ACC112 (cell line): ENCODE results near the gene TCEA2.

Experiments used
- H2AFZ ChIP-seq: fragments of 200-600 bp; sonication (generic); one replicate; pipeline ENCODE4 v1.6.0; 2017; ENCODE audit warnings: antibody characterized with exemption, low read length; ENCODE audit not compliant: unreplicated experiment
- H3K27ac ChIP-seq: fragments of 200-600 bp; sonication (generic); 2 replicates; pipeline ENCODE4 v1.5.1; 2014; ENCODE audit warnings: low read depth, mild to moderate bottlenecking, antibody characterized with exemption, low read length, moderate library complexity
- H3K27me3 ChIP-seq: fragments of 200-600 bp; sonication (generic); 2 replicates; pipeline ENCODE4 v1.6.1; 2014; ENCODE audit warnings: mild to moderate bottlenecking, antibody characterized with exemption, low read length, moderate library complexity, mixed read lengths; ENCODE audit not compliant: insufficient read depth
- H3K36me3 ChIP-seq: fragments of 200-600 bp; sonication (generic); 2 replicates; pipeline ENCODE4 v1.6.1; 2016; ENCODE audit warnings: mild to moderate bottlenecking, antibody characterized with exemption, low read length, moderate library complexity, mixed read lengths; ENCODE audit not compliant: insufficient read depth
- H3K4me1 ChIP-seq: fragments of 200-600 bp; sonication (generic); one replicate; pipeline ENCODE4 v1.6.1; 2016; ENCODE audit warnings: low read length, mixed read lengths; ENCODE audit not compliant: insufficient read depth, unreplicated experiment, control insufficient read depth
- H3K4me3 ChIP-seq: fragments of 200-600 bp; sonication (generic); 2 replicates; pipeline ENCODE4 v1.5.1; 2014; ENCODE audit warnings: mild to moderate bottlenecking, low read depth, low read length
- H3K79me2 ChIP-seq: fragments of 200-600 bp; sonication (generic); one replicate; pipeline ENCODE4 v1.6.0; 2016; ENCODE audit warnings: low read length; ENCODE audit not compliant: control insufficient read depth, unreplicated experiment, insufficient read depth

The TCEA2 gene

GRCh38 chr20:64074963-64075362, 12.0 kb downstream of the TCEA2 start:
- Histone ChIP-seq H2AFZ (no peak overlapping the region), H3K79me2 (peaks cover 5% of the 10 kb centered on the region), H3K36me3 (no peaks in the 10 kb centered on the region), H3K4me3 (no peak overlapping the region), H3K27me3 (no peaks in the 10 kb centered on the region), H3K27ac (no peak overlapping the region), H3K4me1 (peaks cover 13% of the 10 kb centered on the region)

- no peak overlapping the region for H3K27ac ChIP-seq
- H3K4me3 ChIP-seq, result no peak overlapping the region
These were observed 12.6 kb downstream of the TCEA2 start for GRCh38 chr20:64075556-64075955.

GRCh38 chr20:64076061-64076997, 13.3 kb downstream of the TCEA2 start:
- H3K4me1 ChIP-seq, result peaks cover 19% of the 10 kb centered on the region
- no peak overlapping the region for H3K27ac ChIP-seq
- peaks cover 5% of the 10 kb centered on the region for H3K79me2 ChIP-seq
- H3K4me3 ChIP-seq, result no peak overlapping the region
- H3K27me3 ChIP-seq, result no peaks in the 10 kb centered on the region
- H2AFZ ChIP-seq, result no peak overlapping the region
- H3K36me3 ChIP-seq, result no peaks in the 10 kb centered on the region

More at GRCh38 chr20:64075556-64075955, 12.6 kb downstream of the TCEA2 start:
- H3K79me2 ChIP-seq, result peaks cover 5% of the 10 kb centered on the region
- H2AFZ ChIP-seq, result no peak overlapping the region
- no peaks in the 10 kb centered on the region for H3K36me3 ChIP-seq
- peaks cover 18% of the 10 kb centered on the region for H3K4me1 ChIP-seq
- H3K27me3 ChIP-seq, result no peaks in the 10 kb centered on the region

GRCh38 chr20:64077094-64077493, 14.1 kb downstream of the TCEA2 start:
- Histone ChIP-seq H3K79me2 (peaks cover 5% of the 10 kb centered on the region), H2AFZ (no peak overlapping the region), H3K4me3 (no peak overlapping the region), H3K4me1 (peaks cover 19% of the 10 kb centered on the region), H3K27ac (no peak overlapping the region), H3K36me3 (no peaks in the 10 kb centered on the region), H3K27me3 (no peaks in the 10 kb centered on the region)

GRCh38 chr20:64077541-64077875, 14.5 kb downstream of the TCEA2 start:
- Histone ChIP-seq H3K36me3 (no peaks in the 10 kb centered on the region), H3K4me3 (no peak overlapping the region), H3K27me3 (no peaks in the 10 kb centered on the region), H3K4me1 (peaks cover 19% of the 10 kb centered on the region), H3K27ac (no peak overlapping the region), H3K79me2 (peaks cover 5% of the 10 kb centered on the region), H2AFZ (no peak overlapping the region)

GRCh38 chr20:64077876-64078551, 15.0 kb downstream of the TCEA2 start:
- Histone ChIP-seq H3K36me3 (no peaks in the 10 kb centered on the region), H3K79me2 (peaks cover 5% of the 10 kb centered on the region), H3K4me1 (peaks cover 21% of the 10 kb centered on the region), H3K27me3 (no peaks in the 10 kb centered on the region), H3K27ac (no peak overlapping the region), H3K4me3 (peak overlapping the region; percentile 98), H2AFZ (no peak overlapping the region)

GRCh38 chr20:64078934-64079272, 15.9 kb downstream of the TCEA2 start:
- no peaks in the 10 kb centered on the region for H3K36me3 ChIP-seq
- H3K4me1 ChIP-seq, result peaks cover 23% of the 10 kb centered on the region
- peak overlapping the region; percentile 98 for H3K4me3 ChIP-seq
- peak overlapping the region; percentile 93 for H2AFZ ChIP-seq
- H3K27ac ChIP-seq, result no peak overlapping the region
- peaks cover 5% of the 10 kb centered on the region for H3K79me2 ChIP-seq
- peaks cover 3% of the 10 kb centered on the region; the same call in 1 of the 2 replicates for H3K27me3 ChIP-seq

- H2AFZ ChIP-seq, result peak within 1 kb of the TSS; percentile 93
- H3K4me3 ChIP-seq, result peak within 1 kb of the TSS; percentile 98
- H3K4me1 ChIP-seq, result peaks cover 23% of the 10 kb centered on the region
- H3K27ac ChIP-seq, result no peak within 1 kb of the TSS
- H3K36me3 ChIP-seq, result no peaks in the 10 kb centered on the region
- H3K27me3 ChIP-seq, result peaks cover 8% of the 10 kb centered on the region
- H3K79me2 ChIP-seq, result peaks cover 5% of the 10 kb centered on the region
These were observed 16.4 kb downstream of the TCEA2 start, which contains the start of gene RGS19 for GRCh38 chr20:64079273-64080012. Gene RGS19, minus strand, starts transcription at chr20:64079518. Its CDS starts 2,632 bp downstream, at chr20:64076886.

- no peaks in the 10 kb centered on the region for H3K36me3 ChIP-seq
- H3K4me3 ChIP-seq, result peak within 1 kb of the TSS; percentile 98
- H2AFZ ChIP-seq, result peak within 1 kb of the TSS; percentile 93
- peaks cover 23% of the 10 kb centered on the region for H3K4me1 ChIP-seq
- H3K27me3 ChIP-seq, result peaks cover 16% of the 10 kb centered on the region
- H3K79me2 ChIP-seq, result peaks cover 5% of the 10 kb centered on the region
- H3K27ac ChIP-seq, result no peak within 1 kb of the TSS
These were observed 17.2 kb downstream of the TCEA2 start, which contains the start of gene OPRL1 for GRCh38 chr20:64080013-64080812. Gene OPRL1, plus strand, starts transcription at chr20:64080082. Its CDS starts 12,639 bp downstream, at chr20:64092721.
